Kidney epithelial cell (primary cell): ENCODE results near the gene SNAI3. TPM values are rescaled to one million over a fixed set of nuclear protein-coding genes. Genes with fewer than 3 reads are reported as not detected.

Source experiments
- DNase-seq: peaks from one replicate; pipeline ENCODE4 v3.0.0-alpha.2; 2010; ENCODE audit warnings: low read depth
- H3K27me3 ChIP-seq: 2 replicates; pipeline ENCODE4 v1.6.0; 2011; ENCODE audit warnings: low read length; ENCODE audit not compliant: control insufficient read depth, insufficient read depth
- H3K36me3 ChIP-seq: 2 replicates; pipeline ENCODE4 v1.5.1; 2011; ENCODE audit warnings: low read length; ENCODE audit not compliant: control insufficient read depth, insufficient read depth
- H3K4me3 ChIP-seq: 2 replicates; pipeline ENCODE4 v1.5.1; 2011; ENCODE audit warnings: low read depth, mild to moderate bottlenecking, control low read depth, low read length
- CTCF ChIP-seq: IDR thresholded peaks from 2 replicates; pipeline ENCODE4 v1.5.1; 2011; ENCODE audit warnings: mild to moderate bottlenecking, moderate library complexity, low read length, control low read depth, inconsistent platforms; ENCODE audit not compliant: insufficient read depth, poor library complexity, severe bottlenecking
- total RNA-seq: library from RNA; depleted of rRNA; stranded (reverse); fragments of >200 nt; gene quantifications from 2 replicates; pipeline ENCODE4 v1.2.3, GENCODE V29; 2015

Gene SNAI3
- total RNA-seq, 1 donor from 2014 or later, result 1.1 TPM

- no peak overlapping the region for H3K4me3 ChIP-seq
- H3K36me3 ChIP-seq, result no peaks in the 10 kb centered on the region
- H3K27me3 ChIP-seq, result no peaks in the 10 kb centered on the region
- DNase-seq, result no peak
- no peak for TF ChIP-seq CTCF
These were observed 14.0 kb upstream of the SNAI3 start for GRCh38 chr16:88700322-88700635.

DNA sequence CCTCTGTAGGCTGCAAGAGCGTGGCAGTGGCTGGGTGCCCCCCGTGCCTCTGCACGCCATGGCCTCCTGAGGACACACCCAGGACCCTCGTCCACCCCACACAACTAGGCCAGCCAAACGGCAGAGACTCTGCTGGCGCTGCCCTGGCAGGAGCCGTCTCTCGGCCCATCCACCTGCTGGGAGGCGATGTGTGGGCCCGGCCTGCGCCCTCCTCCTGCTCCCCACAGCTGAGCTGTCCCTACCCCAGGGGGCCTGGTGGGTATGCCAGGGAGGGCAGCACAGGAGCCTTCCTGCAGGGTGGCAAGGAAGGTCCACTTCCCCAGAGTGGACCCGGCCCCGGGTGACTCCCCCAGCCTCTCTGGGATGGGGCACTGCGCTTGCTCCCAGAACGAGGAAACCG is 12.9 kb upstream of the SNAI3 start:
- no peak for TF ChIP-seq CTCF
- Histone ChIP-seq H3K4me3 (no peak overlapping the region), H3K36me3 (no peaks in the 10 kb centered on the region), H3K27me3 (no peaks in the 10 kb centered on the region)
- no peak for DNase-seq

GRCh38 chr16:88698646-88699045 is 12.3 kb upstream of the SNAI3 start:
- no peaks in the 10 kb centered on the region for H3K36me3 ChIP-seq
- H3K4me3 ChIP-seq, result no peak overlapping the region
- DNase-seq, result no peak
- no peak for TF ChIP-seq CTCF
- H3K27me3 ChIP-seq, result no peaks in the 10 kb centered on the region

GRCh38 chr16:88697831-88698615 is 11.7 kb upstream of the SNAI3 start:
- Histone ChIP-seq H3K27me3 (no peaks in the 10 kb centered on the region), H3K4me3 (no peak overlapping the region), H3K36me3 (no peaks in the 10 kb centered on the region)
- no peak for DNase-seq
- peak; percentile 50 for TF ChIP-seq CTCF

GRCh38 chr16:88697116-88697830 is 11.0 kb upstream of the SNAI3 start:
- Histone ChIP-seq H3K4me3 (no peak overlapping the region), H3K36me3 (no peaks in the 10 kb centered on the region), H3K27me3 (no peaks in the 10 kb centered on the region)
- no peak for DNase-seq
- TF ChIP-seq CTCF, result no peak

GRCh38 chr16:88696441-88696840 is 10.1 kb upstream of the SNAI3 start:
- H3K27me3 ChIP-seq, result peaks cover 2% of the 10 kb centered on the region
- DNase-seq, result no peak
- no peak for TF ChIP-seq CTCF
- H3K4me3 ChIP-seq, result no peak overlapping the region
- no peaks in the 10 kb centered on the region for H3K36me3 ChIP-seq
